ENCODE measurements around the gene TRIM72.
"Not testable (repeated sequence)": the region's sequence is repeated elsewhere in the genome, so short reads cannot be mapped to it uniquely, and the experiment has no call there.

TRIM72 gene

DNA sequence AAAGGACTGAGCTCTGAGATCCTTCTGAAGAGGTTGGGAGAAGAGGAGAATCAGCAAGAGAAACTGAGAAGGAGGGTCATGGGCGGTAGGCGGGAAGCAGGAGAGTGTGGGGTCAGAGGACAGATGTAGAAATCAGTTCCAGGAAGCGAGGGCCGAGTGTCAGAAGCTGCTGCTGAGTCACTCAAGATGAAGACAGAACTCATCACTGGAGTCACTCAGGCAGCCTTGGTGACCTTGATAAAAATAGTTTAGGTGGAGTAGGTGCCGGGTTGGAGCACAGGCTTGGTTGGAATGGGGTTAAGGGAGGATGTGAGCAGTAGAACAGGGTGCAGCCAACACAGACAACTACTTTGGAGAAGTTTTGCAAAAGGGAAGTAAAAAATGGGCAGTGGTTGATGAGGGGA, 39.7 kb downstream of the TRIM72 start:
- in situ Hi-C loops (cut with HindIII; ENCODE audit: low pct_unique_long_range_greater_than_20kb, low sequenced_read_pairs): no loop called here
- no peak for TF ChIP-seq JUND (IDR thresholded peaks at IDR 0.05; ENCODE audit: low read depth)
- DNase-seq (ENCODE audit: low read depth in 1 of 2, low spot score in 1 of 2): no peak

DNA sequence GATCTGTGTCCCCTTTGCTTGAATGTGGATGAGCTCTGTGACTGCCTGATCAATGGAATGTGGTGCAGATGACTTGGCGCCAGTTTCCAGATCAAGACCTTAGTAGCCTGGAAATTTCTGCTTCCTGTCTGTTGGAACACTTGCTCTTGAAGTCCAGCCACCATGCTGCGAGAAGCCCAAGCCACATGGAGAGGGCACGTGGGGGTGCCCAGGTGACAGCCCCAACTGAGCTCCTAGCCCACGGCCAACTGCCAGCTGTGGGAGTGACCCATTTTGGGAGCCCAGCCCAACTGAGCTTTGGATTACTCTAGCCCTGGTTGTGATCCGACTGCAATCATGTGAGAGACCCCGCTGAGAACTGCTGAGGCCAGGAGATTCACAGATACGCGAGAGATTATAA, 42.5 kb downstream of the TRIM72 start:
- TF ChIP-seq JUND (IDR thresholded peaks at IDR 0.05; ENCODE audit: low read depth): no peak
- in situ Hi-C loops (cut with HindIII; ENCODE audit: low pct_unique_long_range_greater_than_20kb, low sequenced_read_pairs): no loop called here
- DNase-seq (ENCODE audit: low read depth in 1 of 2, low spot score in 1 of 2): no peak

DNA sequence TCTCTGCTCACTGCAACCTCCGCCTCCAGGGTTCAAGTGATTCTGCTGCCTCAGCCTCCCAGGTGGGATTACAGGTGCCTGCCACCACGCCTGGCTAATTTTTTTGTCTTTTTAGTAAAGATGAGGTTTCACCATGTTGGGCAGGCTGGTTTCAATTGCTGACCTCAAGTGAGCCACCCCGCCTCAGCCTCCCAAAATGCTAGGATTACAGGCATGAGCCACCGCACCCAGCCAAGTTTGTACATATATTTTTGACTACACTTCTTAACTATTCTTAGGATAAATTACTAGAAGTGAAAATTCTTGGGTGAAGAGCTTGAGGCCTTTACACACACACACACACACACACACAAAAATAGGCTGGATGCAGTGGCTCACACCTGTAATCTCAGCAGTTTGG, 44.4 kb downstream of the TRIM72 start:
- no peak for TF ChIP-seq JUND (IDR thresholded peaks at IDR 0.05; ENCODE audit: low read depth)
- in situ Hi-C loops (cut with HindIII; ENCODE audit: low pct_unique_long_range_greater_than_20kb, low sequenced_read_pairs): no loop called here
- DNase-seq (ENCODE audit: low read depth in 1 of 2, low spot score in 1 of 2): no peak

DNA sequence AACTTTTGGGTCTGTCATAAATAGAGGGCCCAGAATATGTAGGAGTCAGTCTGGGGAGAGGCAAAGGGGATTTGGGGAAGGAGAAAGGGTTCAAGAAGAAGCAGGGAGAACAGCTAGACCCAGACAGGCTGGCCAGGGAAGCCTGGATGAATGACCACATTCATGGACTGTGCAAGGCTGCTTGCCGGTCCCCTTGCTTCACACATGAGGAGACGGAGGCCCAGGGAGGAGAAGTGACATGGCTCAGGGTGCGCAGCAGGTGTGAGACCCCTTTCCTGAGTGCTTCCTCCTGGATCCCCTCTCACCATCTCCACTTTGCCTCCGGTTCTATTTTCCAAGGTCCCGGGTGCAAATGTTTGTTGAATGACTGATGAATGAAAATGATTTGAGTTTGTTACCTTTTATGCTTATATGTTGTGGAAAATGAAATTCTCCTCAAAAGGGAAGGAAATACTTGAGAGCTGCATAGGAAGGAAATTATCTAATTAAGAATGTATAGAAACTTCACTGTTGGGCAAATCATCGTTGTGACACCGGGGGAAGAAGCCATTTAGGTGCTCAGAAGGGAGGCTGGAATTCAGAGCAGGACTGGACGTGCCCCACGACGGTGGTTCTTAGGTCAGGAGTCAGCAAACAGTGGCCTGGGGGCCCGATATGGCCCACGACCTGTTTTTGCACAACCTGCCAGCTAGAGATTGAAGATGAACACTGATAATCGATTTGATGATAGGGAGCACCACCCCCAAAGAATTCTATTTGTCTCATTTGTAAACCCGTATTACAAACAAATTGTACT, 46.4 kb downstream of the TRIM72 start:
- DNase-seq (ENCODE audit: low read depth in 1 of 2, low spot score in 1 of 2): no peak
- no peak for TF ChIP-seq JUND (IDR thresholded peaks at IDR 0.05; ENCODE audit: low read depth)
- in situ Hi-C loops (cut with HindIII; ENCODE audit: low pct_unique_long_range_greater_than_20kb, low sequenced_read_pairs): no loop called here

DNA sequence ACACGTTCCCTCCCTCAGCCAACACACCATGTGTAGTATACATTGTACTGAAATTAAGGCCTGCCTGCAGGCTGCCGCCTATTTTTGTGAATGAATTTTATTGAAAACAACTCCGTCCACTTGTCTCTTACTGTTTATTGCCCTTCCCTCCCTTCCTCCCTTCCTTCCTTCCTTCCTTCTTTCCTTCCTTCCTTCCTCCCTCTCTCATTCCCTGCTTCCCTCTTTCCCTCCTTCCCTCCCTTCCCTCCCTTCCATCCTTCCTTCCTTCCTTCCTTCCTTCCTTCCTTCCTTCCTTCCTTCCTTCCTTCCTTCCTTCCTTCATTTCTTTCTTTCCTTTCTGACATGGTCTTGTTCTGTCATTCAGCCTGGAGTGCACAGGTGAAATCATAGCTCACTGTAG, 48.2 kb downstream of the TRIM72 start:
- TF ChIP-seq JUND (IDR thresholded peaks at IDR 0.05; ENCODE audit: low read depth): no peak
- no peak for DNase-seq (ENCODE audit: low read depth in 1 of 2, low spot score in 1 of 2)
- in situ Hi-C loops (cut with HindIII; ENCODE audit: low pct_unique_long_range_greater_than_20kb, low sequenced_read_pairs): no loop called here

DNA sequence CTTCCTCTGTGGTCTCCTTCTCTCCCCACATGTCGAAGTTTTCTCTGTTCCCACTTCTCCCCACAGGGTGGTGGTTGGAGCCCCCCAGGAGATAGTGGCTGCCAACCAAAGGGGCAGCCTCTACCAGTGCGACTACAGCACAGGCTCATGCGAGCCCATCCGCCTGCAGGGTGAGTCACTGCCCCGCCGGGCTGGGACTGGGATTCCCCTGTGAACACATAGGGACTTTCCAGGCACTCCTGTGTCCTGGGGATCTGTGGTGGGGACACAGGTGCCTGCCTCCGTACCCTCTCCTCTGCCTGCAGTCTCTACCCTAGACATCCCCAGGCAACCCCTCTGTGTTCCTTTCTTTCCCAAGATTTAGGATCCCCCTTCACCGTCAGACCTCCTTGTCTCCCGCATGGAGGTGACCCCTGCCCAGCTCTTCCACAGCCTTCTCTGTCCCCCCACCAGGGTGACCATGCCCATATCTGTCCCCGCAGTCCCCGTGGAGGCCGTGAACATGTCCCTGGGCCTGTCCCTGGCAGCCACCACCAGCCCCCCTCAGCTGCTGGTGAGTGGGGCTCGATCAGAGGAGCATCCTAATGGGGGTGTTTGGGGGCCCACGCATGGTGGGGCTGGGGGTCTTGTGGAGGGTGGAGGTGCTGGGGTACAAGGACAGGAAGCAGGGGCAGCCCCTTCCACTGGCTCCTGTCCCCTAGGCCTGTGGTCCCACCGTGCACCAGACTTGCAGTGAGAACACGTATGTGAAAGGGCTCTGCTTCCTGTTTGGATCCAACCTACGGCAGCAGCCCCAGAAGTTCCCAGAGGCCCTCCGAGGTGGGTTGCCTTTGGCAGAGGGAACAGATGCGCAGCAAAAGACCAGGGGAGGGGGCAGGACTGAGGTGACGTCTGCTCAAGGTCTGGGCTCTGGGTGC, 51.7 kb downstream of the TRIM72 start:
- no peak for DNase-seq (ENCODE audit: low read depth in 1 of 2, low spot score in 1 of 2)
- no peak for TF ChIP-seq JUND (IDR thresholded peaks at IDR 0.05; ENCODE audit: low read depth)
- in situ Hi-C loops (cut with HindIII; ENCODE audit: low pct_unique_long_range_greater_than_20kb, low sequenced_read_pairs): no loop called here

DNA sequence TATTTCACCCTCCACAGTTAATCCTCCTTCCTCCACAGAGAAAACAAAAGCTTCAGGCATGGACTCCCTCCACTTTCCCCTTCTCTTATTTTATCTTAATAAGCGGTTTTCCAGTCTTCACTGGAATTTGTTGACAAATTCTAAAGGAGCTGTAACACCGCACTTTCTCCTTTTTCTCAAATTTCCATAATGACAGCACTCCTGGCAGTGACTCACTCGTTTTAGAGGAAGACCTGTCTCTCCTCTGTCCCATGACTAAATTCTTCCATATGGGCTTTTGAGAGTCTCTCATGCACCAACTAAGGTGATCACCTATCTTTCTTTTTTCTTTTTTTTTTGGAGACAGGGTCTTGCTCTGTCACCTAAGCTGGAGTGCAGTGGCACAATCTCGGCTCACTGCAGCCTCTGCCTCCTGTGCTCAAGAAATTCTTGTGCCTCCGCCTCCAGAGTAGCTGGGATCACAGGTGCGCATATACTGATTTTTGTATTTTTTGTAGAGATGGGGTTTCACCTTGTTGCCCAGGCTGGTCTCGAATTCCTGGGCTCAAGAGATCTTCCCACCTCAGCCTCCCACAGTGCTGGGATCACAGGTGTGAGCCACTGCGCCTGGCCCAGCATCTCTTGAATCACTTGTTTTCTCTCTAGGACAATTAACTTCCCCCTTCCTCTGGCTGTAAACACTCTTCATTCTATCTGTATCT, 53.6 kb downstream of the TRIM72 start:
- no peak for DNase-seq (ENCODE audit: low read depth in 1 of 2, low spot score in 1 of 2)
- TF ChIP-seq JUND (IDR thresholded peaks at IDR 0.05; ENCODE audit: low read depth): no peak
- in situ Hi-C loops (cut with HindIII; ENCODE audit: low pct_unique_long_range_greater_than_20kb, low sequenced_read_pairs): no loop called here

DNA sequence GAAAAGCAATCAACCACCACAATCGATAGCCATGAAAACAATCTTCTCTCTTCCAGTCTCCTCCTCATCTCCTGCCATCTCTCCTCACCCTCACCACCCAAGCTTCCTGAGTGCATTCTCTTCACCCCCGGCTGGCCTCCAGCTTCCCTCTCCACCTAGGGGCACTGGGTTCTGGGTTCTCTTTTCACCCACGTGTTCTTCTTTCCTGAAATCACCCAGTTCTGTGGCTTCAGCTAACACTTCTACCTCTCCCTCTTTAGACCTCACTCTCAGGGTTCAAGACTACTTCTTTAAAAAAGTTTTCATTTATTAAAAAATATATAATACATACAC, 54.1 kb downstream of the TRIM72 start:
- in situ Hi-C loops (cut with HindIII; ENCODE audit: low pct_unique_long_range_greater_than_20kb, low sequenced_read_pairs): no loop called here
- no peak for TF ChIP-seq JUND (IDR thresholded peaks at IDR 0.05; ENCODE audit: low read depth)
- no peak for DNase-seq (ENCODE audit: low read depth in 1 of 2, low spot score in 1 of 2)

DNA sequence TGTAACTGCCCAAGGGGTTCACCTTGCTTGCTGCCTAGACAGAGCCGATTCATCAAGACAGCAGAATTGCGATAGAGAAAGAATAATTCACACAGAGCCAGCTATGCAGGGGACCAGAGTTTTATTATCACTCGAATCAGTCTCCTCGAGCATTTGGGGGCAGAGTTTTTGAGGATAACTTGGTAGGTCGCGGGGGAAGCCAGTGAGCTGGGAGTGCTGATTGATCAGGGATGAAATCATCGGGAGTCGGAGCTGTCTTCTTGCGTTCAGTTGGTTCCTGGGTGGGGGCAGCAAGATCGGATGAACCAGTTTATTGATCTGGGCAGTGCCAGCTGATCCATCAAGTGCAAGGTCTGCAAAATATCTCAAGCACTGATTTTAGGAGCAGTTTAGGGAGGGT, 55.0 kb downstream of the TRIM72 start:
- TF ChIP-seq JUND (IDR thresholded peaks at IDR 0.05; ENCODE audit: low read depth): no peak
- no peak for DNase-seq (ENCODE audit: low read depth in 1 of 2, low spot score in 1 of 2)
- in situ Hi-C loops (cut with HindIII; ENCODE audit: low pct_unique_long_range_greater_than_20kb, low sequenced_read_pairs): no loop called here

DNA sequence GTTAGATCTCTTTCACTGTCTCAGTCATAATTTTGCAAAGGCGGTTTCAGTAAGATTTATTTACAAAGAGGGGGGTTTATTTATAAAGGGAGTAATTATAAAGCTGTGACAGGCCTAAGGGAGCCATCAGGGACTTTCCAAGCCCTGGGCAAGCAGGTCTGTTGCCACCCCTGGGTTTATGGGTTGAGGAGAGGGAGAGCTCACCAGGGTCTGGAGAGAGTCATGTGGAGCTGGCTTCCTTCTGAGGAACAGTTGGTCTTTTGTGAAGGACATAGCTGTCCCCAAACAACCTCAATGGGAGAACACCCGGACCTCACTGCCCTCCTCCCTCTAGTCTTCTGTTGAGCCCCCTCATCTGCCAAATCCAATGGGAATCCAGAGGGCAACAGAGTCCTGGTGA, 55.6 kb downstream of the TRIM72 start:
- peak in 1 of 2 experiments; percentile 22 for DNase-seq (ENCODE audit: low read depth in 1 of 2, low spot score in 1 of 2)
- no peak for TF ChIP-seq JUND (IDR thresholded peaks at IDR 0.05; ENCODE audit: low read depth)
- in situ Hi-C loops (cut with HindIII; ENCODE audit: low pct_unique_long_range_greater_than_20kb, low sequenced_read_pairs): no loop called here

DNA sequence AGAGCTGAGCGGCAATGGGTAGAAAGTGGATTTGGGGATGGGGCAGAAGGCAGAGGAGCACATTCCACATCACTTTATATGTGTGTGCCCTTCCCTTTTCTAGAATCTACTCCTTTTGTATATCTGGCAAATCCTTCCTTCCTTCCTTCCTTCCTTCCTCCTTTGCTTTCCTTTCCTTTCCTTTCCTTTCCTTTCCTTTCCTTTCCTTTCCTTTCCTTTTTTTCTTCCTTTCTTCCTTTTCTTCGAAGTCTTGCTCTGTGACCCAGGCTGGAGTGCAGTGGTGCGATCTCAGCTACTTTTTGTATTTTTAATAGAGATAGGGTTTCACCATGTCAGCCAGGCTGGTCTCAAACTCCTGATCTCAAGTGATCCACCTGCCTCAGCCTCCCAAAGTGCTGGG, 56.1 kb downstream of the TRIM72 start:
- in situ Hi-C loops (cut with HindIII; ENCODE audit: low pct_unique_long_range_greater_than_20kb, low sequenced_read_pairs); DNase-seq (ENCODE audit: low read depth in 1 of 2, low spot score in 1 of 2): not testable (repeated sequence)

DNA sequence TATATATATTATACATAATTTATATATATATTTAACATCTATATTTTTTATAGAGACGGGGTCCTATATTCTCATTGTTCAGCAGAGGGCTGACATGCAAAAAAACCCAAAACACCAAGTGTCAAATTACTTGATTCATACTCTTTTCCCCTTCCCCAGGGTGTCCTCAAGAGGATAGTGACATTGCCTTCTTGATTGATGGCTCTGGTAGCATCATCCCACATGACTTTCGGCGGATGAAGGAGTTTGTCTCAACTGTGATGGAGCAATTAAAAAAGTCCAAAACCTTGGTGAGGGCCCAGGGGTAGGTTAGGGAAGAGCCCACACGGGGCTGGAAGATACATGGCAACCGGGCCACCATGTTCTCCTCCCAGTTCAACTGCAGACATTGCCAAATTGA, 56.9 kb downstream of the TRIM72 start:
- in situ Hi-C loops (cut with HindIII; ENCODE audit: low pct_unique_long_range_greater_than_20kb, low sequenced_read_pairs): no loop called here
- no peak for DNase-seq (ENCODE audit: low read depth in 1 of 2, low spot score in 1 of 2)
- TF ChIP-seq JUND (IDR thresholded peaks at IDR 0.05; ENCODE audit: low read depth): no peak
